GM12872 (cell line): Measurements from ENCODE around the gene MOB4.

ENCODE experiments used
- CTCF ChIP-seq: IDR thresholded peaks from 3 replicates; pipeline ENCODE4 v1.5.1; 2011; ENCODE audit warnings: low read depth, mild to moderate bottlenecking, low read length, moderate library complexity; ENCODE audit not compliant: insufficient read depth

MOB4 gene

GRCh38 chr2:197575987-197576386, 60.1 kb downstream of the MOB4 start:
- no peak for TF ChIP-seq CTCF

- no peak for TF ChIP-seq CTCF
Observed at GRCh38 chr2:197576631-197577030, 60.8 kb downstream of the MOB4 start.

- TF ChIP-seq CTCF = no peak
Observed at GRCh38 chr2:197577446-197577845, 61.6 kb downstream of the MOB4 start.

DNA sequence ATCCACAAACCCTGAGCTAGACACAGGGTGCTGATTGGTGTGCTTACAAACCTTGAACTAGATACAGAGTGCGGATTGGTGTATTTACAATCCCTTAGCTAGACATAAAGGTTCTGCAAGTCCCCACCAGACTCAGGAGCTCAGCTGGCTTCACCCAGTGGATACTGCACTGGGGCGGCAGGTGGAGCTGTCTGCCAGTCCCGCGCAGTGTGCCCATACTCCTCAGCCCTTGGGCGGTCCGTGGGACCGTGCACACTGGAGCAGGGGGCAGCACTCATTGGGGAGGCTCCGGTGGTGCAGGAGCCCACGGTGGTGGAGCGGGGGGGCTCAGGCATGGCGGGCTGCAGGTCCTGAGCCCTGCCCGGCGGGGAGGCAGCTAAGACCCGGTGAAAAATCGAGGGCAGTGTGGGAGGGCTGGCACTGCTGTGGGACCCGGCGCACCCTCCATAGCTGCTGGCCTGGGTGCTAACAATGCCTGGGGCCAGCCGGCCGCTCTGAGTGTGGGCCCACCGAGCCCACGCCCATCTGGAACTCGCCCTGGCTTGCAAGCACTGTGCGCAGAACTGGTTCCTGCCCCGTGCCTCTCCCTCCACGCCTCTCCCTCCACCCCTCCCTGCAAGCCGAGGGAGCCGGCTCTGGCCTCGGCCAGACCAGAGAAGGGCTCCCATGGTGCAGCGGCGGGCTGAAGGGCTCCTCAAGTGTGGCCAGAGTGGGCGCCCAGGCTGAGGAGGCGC, 75.6 kb downstream of the MOB4 start:
- TF ChIP-seq CTCF = no peak

DNA sequence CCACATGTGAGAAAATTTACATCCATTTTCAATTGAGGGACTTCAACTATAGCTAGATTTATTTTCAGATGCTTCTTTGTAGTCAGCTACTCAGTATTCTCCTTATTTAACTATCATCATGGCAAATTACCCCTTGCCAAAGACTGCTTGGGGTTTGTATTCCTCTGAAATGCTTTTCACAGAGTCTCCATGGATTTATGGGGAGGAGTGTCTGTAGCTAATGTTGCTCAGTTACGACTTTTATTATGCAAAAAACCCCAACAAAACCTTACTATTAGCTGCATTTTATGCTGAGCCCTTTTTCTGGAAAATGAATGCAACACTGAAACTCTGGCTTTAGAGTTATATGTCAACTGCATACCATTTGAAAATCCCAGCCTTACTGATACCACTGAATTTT, 80.9 kb downstream of the MOB4 start:
- TF ChIP-seq CTCF = no peak

DNA sequence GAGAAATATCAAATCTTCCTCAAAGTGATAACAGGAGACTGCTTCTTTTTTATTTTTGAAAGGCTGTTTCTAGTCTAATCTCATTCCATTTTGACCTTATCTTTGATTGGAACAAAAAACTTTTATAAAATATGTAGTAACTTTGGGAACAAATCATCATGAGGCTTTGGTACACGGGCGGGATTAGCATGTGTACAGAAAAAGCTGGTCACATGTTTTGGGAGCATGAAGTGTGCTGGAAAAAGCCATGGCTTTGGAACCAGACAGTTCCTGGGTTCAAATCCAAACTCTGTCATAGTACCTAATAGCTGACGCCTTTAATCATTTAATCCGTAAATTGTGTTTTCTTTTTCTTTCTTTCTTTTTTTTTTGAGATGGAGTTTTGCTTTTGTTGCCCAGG, 81.3 kb downstream of the MOB4 start:
- no peak for TF ChIP-seq CTCF

DNA sequence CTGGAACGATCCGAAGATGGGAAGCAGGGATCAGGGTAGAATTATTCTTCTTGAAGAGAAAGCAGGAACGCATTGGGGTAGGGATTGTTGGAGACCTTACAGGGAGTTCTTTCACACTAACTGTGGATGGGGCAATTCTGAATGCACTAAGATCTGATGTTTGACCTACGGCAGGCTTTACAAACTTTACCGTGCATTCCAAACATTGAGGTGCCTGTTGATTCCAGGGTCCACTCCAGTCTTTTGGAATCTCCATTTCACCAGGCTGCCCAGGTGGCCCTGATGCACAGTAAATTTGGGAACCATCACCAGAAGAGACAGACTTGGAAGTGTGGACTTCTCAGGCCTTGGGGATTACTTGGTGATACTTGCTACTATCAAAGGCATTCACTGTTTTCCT, 82.6 kb downstream of the MOB4 start:
- no peak for TF ChIP-seq CTCF
